Natural killer cell (primary cell): ENCODE data around the gene CCDC187. TPM values are rescaled to one million over a fixed set of nuclear protein-coding genes. Genes with fewer than 3 reads are reported as not detected.

Source experiments
- ATAC-seq, 3 donors: fragments of 150-1000 bp in 2 of 3; fragments of 200-7000 bp in 1 of 3; cut with Tn5 transposase; 1 replicate in 1 of 3; 2 replicates in 2 of 3; pipeline ENCODE4 v1.10.0; 2021; ENCODE audit warnings: mild to moderate bottlenecking in 2 of 3, moderate library complexity in 2 of 3
- DNase-seq, 2 donors: peaks; one replicate each; pipeline versions ENCODE4 v3.0.0 to v3.0.0-alpha.2; 2013 to 2021; ENCODE audit warnings: mixed read lengths in 1 of 2
- H3K27ac ChIP-seq: one replicate; pipeline ENCODE4 v1.5.1; 2013; ENCODE audit warnings: mild to moderate bottlenecking, low read length
- H3K27me3 ChIP-seq: one replicate; pipeline ENCODE4 v1.6.1; 2013; ENCODE audit warnings: low read length; ENCODE audit not compliant: control insufficient read depth, insufficient read depth
- H3K36me3 ChIP-seq: one replicate; pipeline ENCODE4 v1.6.1; 2013; ENCODE audit warnings: low read length; ENCODE audit not compliant: control insufficient read depth, insufficient read depth
- H3K4me1 ChIP-seq: one replicate; pipeline ENCODE4 v1.6.1; 2013; ENCODE audit warnings: low read length; ENCODE audit not compliant: control insufficient read depth, insufficient read depth
- H3K4me3 ChIP-seq: one replicate; pipeline ENCODE4 v1.5.1; 2013; ENCODE audit warnings: low read length
- H3K9me3 ChIP-seq: one replicate; pipeline ENCODE4 v1.6.1; 2013; ENCODE audit warnings: low read length; ENCODE audit not compliant: control insufficient read depth, insufficient read depth
- H3K27ac Mint-ChIP-seq, 2 donors: one replicate each; pipeline ENCODE4 v1.8.0; 2022; ENCODE audit warnings: mild to moderate bottlenecking in 2 of 2, mixed read lengths in 2 of 2, moderate library complexity in 1 of 2
- H3K27me3 Mint-ChIP-seq, 2 donors: one replicate each; pipeline ENCODE4 v1.8.0; 2022; ENCODE audit warnings: low read depth in 2 of 2, mixed read lengths in 2 of 2
- H3K36me3 Mint-ChIP-seq: one replicate; pipeline ENCODE4 v1.8.0; 2022; ENCODE audit warnings: mixed read lengths
- H3K4me1 Mint-ChIP-seq, 2 donors: one replicate each; pipeline ENCODE4 v1.8.0; 2022; ENCODE audit warnings: mixed read lengths in 2 of 2
- H3K4me3 Mint-ChIP-seq: one replicate; pipeline ENCODE4 v1.8.0; 2022; ENCODE audit warnings: mild to moderate bottlenecking, moderate library complexity, mixed read lengths
- H3K9me3 Mint-ChIP-seq, 2 donors: one replicate each; pipeline ENCODE4 v1.8.0; 2022; ENCODE audit warnings: mixed read lengths in 2 of 2
- WGBS: methylation state at CpG from one replicate; pipeline ENCODE4 v1.1.7; 2013; ENCODE audit warnings: missing lambda C conversion rate; ENCODE audit not compliant: insufficient coverage; 5-methylcytosine and 5-hydroxymethylcytosine counted together
- intact Hi-C: fragments of 100-400 bp; cut with micrococcal nuclease; formaldehyde crosslinking; loops from one replicate; pipeline ENCODE4 v1.14.2; 2022
- total RNA-seq, 4 donors: library from RNA; stranded (reverse); fragments of 120-200 nt in 1 of 4; gene quantifications; one replicate each; pipeline versions ENCODE4 v1.2.3 to v1.2.4, GENCODE V29; 2013 to 2022
- TF ChIP-seq, protein P1 (sequence below): fragments of 200-600 bp; IDR thresholded peaks from one replicate; pipeline ENCODE4 v1.8.0; 2022; ENCODE audit warnings: antibody characterized with exemption

The CCDC187 gene
- total RNA-seq, 3 donors from 2014 or later (not counting 1 experiment from before 2014, with no cell fraction given) = 0.18 TPM; not detected in 2

DNA sequence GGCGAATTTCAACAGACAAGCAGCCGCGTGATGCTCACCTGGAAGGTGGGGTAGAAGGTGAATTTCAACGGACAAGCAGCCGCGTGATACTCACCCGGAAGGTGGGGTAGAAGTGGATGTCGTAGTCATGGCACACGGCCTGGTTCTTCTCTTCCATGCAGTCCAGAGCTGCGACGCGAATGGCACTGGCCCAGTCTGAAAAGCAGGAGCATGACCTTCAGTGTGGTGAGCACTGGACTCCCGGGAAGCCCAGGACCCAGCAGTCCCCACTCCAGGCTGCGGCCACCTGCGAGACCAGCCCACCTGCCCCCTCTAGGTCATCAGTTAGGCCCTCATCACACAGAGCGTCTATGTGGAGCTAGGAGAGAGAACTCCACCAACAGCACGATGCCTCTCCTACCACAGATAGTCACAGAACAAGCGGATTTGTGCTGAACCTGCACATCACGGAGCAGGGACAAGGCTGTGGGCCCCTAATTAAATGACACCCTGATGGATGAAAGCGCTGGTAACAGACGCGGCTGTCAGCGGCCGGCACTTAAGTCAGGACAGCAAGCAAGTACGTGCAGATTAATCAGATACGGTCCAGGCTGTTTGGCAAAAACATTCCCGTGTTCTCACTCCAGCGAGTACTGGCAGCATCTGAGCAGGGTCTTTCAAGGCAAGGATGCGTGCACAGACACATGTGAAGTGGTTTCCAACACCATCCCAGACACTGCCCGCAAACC is 77.0 kb downstream of the CCDC187 start:
- no peak overlapping the region for H3K4me3 ChIP-seq
- H3K4me3 Mint-ChIP-seq = no peak overlapping the region
- TF ChIP-seq, protein P1, sequence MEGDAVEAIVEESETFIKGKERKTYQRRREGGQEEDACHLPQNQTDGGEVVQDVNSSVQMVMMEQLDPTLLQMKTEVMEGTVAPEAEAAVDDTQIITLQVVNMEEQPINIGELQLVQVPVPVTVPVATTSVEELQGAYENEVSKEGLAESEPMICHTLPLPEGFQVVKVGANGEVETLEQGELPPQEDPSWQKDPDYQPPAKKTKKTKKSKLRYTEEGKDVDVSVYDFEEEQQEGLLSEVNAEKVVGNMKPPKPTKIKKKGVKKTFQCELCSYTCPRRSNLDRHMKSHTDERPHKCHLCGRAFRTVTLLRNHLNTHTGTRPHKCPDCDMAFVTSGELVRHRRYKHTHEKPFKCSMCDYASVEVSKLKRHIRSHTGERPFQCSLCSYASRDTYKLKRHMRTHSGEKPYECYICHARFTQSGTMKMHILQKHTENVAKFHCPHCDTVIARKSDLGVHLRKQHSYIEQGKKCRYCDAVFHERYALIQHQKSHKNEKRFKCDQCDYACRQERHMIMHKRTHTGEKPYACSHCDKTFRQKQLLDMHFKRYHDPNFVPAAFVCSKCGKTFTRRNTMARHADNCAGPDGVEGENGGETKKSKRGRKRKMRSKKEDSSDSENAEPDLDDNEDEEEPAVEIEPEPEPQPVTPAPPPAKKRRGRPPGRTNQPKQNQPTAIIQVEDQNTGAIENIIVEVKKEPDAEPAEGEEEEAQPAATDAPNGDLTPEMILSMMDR = no peak
- H3K27me3 ChIP-seq = no peaks in the 10 kb centered on the region
- H3K27ac Mint-ChIP-seq = no peak overlapping the region
- peaks cover 19% of the 10 kb centered on the region for H3K36me3 ChIP-seq
- H3K4me1 Mint-ChIP-seq = peaks cover 19 to 20% of the 10 kb centered on the region in 2 donors
- H3K9me3 Mint-ChIP-seq = no peaks in the 10 kb centered on the region
- no peaks in the 10 kb centered on the region for H3K27me3 Mint-ChIP-seq
- peaks cover 32% of the 10 kb centered on the region for H3K4me1 ChIP-seq
- intact Hi-C loops = no loop called here
- H3K36me3 Mint-ChIP-seq = no peaks in the 10 kb centered on the region
- peak overlapping the region; percentile 87 for H3K27ac ChIP-seq
- ATAC-seq (no peak), DNase-seq (no peak)
- WGBS = 95% methylated on average over 30 of the region's 30 CpGs
- H3K9me3 ChIP-seq = no peaks in the 10 kb centered on the region

DNA sequence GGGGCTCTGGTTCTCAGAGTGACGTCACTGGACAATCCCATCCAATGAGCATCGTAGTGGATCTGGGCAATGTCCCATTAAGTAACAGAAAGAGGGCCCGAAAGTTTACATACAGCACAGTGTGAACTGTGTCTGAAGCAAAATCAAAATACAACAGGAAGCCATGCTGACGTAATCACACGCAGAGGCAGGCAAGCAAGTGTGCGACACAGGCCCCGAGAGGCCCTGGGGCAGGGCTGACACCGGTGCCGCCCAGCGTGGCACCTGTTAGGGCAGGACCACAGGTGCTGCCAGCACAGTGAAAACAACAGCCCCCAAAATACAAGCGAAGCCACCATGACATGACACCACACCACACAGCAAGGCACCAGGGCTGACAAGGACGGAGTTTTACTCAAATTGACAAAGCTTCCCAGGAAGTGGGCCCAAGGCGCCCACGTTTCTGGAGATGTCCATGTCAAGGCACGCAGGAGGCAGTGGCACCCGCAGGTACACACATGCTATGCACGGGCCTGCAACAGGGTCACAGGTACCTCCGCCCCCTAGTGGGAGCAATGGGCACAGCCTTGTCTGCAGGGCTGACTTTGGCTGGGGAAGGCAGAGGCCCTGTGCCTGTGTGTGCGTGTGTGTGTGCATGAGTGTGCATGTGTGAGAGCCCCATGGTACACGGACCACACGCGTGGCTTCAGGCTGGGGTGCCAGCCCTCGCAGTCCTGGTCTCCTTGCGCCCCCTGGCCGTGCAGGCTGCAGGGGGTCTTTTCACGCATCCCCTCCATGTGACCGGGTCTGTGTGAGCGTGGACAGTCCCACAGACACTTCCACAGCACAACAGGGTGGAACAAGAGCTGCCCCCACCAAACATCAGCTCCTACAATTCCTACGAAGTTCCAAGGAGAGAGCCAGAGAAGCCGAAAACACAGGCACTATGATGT is 77.9 kb downstream of the CCDC187 start:
- TF ChIP-seq, protein P1 = peak; percentile 74
- Histone ChIP-seq H3K27ac (peak overlapping the region; percentile 87), H3K4me1 (peaks cover 27% of the 10 kb centered on the region), H3K4me3 (no peak overlapping the region), H3K36me3 (peaks cover 27% of the 10 kb centered on the region), H3K27me3 (no peaks in the 10 kb centered on the region), H3K9me3 (no peaks in the 10 kb centered on the region)
- Mint-ChIP-seq H3K27me3 (no peaks in the 10 kb centered on the region), H3K4me1 (peaks cover 17 to 20% of the 10 kb centered on the region in 2 donors), H3K27ac (peak overlapping the region; percentile 47 to 78), H3K9me3 (no peaks in the 10 kb centered on the region), H3K4me3 (peak overlapping the region; percentile 18), H3K36me3 (no peaks in the 10 kb centered on the region)
- intact Hi-C loops = no loop called here
- peak; percentile 75 to 88 (median 79) for ATAC-seq
- peak; percentile 39 to 80 for DNase-seq
- 77% methylated on average over 30 of the region's 30 CpGs for WGBS

DNA sequence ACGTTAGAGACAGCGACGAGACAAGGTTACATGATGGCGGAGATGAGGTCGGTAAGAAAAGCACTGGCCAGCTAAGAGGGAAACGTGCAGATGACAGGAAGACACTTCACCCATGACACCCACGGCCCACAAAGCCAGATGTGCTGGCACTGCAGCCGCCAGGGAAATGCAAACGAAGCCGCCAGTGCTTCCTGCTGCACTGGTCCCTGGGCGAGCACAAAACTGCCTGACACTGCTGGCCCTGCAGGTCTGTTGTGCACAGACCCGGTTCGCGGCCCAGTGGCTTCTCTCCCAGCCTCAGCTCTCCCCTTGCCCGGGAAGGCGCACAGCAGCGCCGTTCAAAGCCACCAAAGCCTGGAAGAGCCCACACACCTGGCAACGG is 78.5 kb downstream of the CCDC187 start:
- ATAC-seq = peak; percentile 48 to 68 (median 63)
- no peaks in the 10 kb centered on the region for H3K27me3 Mint-ChIP-seq
- peak overlapping the region; percentile 47 to 78 for H3K27ac Mint-ChIP-seq
- peaks cover 13 to 16% of the 10 kb centered on the region in 2 donors for H3K4me1 Mint-ChIP-seq
- intact Hi-C loops = no loop called here
- DNase-seq = peak in 1 of 2 donors; percentile 60
- no peak overlapping the region for H3K4me3 ChIP-seq
- H3K27me3 ChIP-seq = no peaks in the 10 kb centered on the region
- no peaks in the 10 kb centered on the region for H3K36me3 Mint-ChIP-seq
- peaks cover 28% of the 10 kb centered on the region for H3K36me3 ChIP-seq
- no peaks in the 10 kb centered on the region for H3K9me3 Mint-ChIP-seq
- peaks cover 27% of the 10 kb centered on the region for H3K4me1 ChIP-seq
- WGBS = 67% methylated on average over 19 of the region's 19 CpGs
- H3K9me3 ChIP-seq = no peaks in the 10 kb centered on the region
- TF ChIP-seq, protein P1 = no peak
- H3K4me3 Mint-ChIP-seq = peak overlapping the region; percentile 48
- H3K27ac ChIP-seq = peak overlapping the region; percentile 87
